MCF 10A (cell line): ENCODE results near the gene PHGDH. TPM values are rescaled to one million over a fixed set of nuclear protein-coding genes. Genes with fewer than 3 reads are reported as not detected.

Experiments used
- BruUV-seq: library from RNA; stranded (reverse); fragments of 400-500 nt; replicated peaks from 2 replicates; lab custom pipeline; 2021; lab: Mats Ljungman, UMichigan
- CTCF ChIA-PET: fragments of 300-600 bp; sonication (Branson Sonifier 250); formaldehyde crosslinking; extraction: SDS; loops from one replicate; lab custom pipeline; 2021; ENCODE audit warnings: antibody characterized with exemption, inconsistent platforms; lab: Yijun Ruan, JAX
- POLR2A ChIA-PET: fragments of 300-600, 350-650 bp; sonication (Branson Sonifier 250); formaldehyde crosslinking; extraction: SDS; loops from one replicate; lab custom pipeline; 2020; ENCODE audit warnings: antibody characterized with exemption, inconsistent platforms; lab: Yijun Ruan, JAX
- DNase-seq: peaks from one replicate; pipeline ENCODE4 v3.0.0-alpha.2; 2018; ENCODE audit not compliant: unreplicated experiment
- H3K27ac Mint-ChIP-seq: one replicate; pipeline ENCODE4 v1.8.0; 2022; ENCODE audit warnings: mild to moderate bottlenecking, low read depth, mixed read lengths; ENCODE audit not compliant: unreplicated experiment
- H3K27me3 Mint-ChIP-seq: one replicate; pipeline ENCODE4 v1.8.0; 2022; ENCODE audit warnings: mixed read lengths; ENCODE audit not compliant: insufficient read depth, unreplicated experiment
- H3K36me3 Mint-ChIP-seq: one replicate; pipeline ENCODE4 v1.8.0; 2022; ENCODE audit warnings: mild to moderate bottlenecking, moderate library complexity, mixed read lengths; ENCODE audit not compliant: insufficient read depth, unreplicated experiment
- H3K4me1 Mint-ChIP-seq: one replicate; pipeline ENCODE4 v1.8.0; 2022; ENCODE audit warnings: mixed read lengths; ENCODE audit not compliant: insufficient read depth, unreplicated experiment
- H3K4me3 Mint-ChIP-seq: one replicate; pipeline ENCODE4 v1.8.0; 2022; ENCODE audit warnings: mild to moderate bottlenecking, moderate library complexity, mixed read lengths; ENCODE audit not compliant: unreplicated experiment
- H3K9me3 Mint-ChIP-seq: one replicate; pipeline ENCODE4 v1.8.0; 2022; ENCODE audit warnings: mixed read lengths; ENCODE audit not compliant: unreplicated experiment
- CTCF ChIP-seq: fragments of 200-600 bp; IDR thresholded peaks from one replicate; pipeline ENCODE4 v1.8.0; 2022; ENCODE audit warnings: antibody characterized with exemption, mild to moderate bottlenecking; ENCODE audit not compliant: unreplicated experiment
- intact Hi-C: fragments of 100-400 bp; cut with micrococcal nuclease; formaldehyde crosslinking; loops from 2 replicates; pipeline ENCODE4 v1.14.1; 2022
- total RNA-seq: library from RNA; stranded (reverse); gene quantifications from 2 replicates; pipeline ENCODE4 v1.2.3, GENCODE V29; 2022

The PHGDH gene
- total RNA-seq, 1 experiment from 2014 or later: 198 TPM

GRCh38 chr1:119720866-119721440 is 9.2 kb downstream of the PHGDH start:
- H3K27ac Mint-ChIP-seq: no peak overlapping the region
- no peaks in the 10 kb centered on the region for H3K4me1 Mint-ChIP-seq

GRCh38 chr1:119721896-119722295 is 10.2 kb downstream of the PHGDH start:
- no peak overlapping the region for H3K27ac Mint-ChIP-seq

More at GRCh38 chr1:119720866-119721440, 9.2 kb downstream of the PHGDH start:
- H3K9me3 Mint-ChIP-seq: no peaks in the 10 kb centered on the region
- no peaks in the 10 kb centered on the region for H3K27me3 Mint-ChIP-seq
- intact Hi-C loops: no loop called here
- H3K4me3 Mint-ChIP-seq: no peak overlapping the region
- DNase-seq: no peak
- ChIA-PET POLR2A (interaction anchor here (0.6 kb wide), 1 partner anchor 19 kb away, joined by 3 read pairs; no protein-coding TSS in a partner anchor), CTCF (interaction anchor here (0.6 kb wide), 1 partner anchor 114 kb away, joined by 3 read pairs; no protein-coding TSS in a partner anchor)
- H3K36me3 Mint-ChIP-seq: peaks cover 31% of the 10 kb centered on the region
- no TSS peak for BruUV-seq
- no peak for TF ChIP-seq CTCF

GRCh38 chr1:119724611-119725218 is 13.0 kb downstream of the PHGDH start:
- no TSS peak for BruUV-seq
- POLR2A ChIA-PET: interaction anchor here (1.9 kb wide), 1 partner anchor 12 kb away, joined by 7 read pairs; no protein-coding TSS in a partner anchor
- Mint-ChIP-seq H3K27ac (peak overlapping the region; percentile 36), H3K27me3 (no peaks in the 10 kb centered on the region), H3K4me1 (no peaks in the 10 kb centered on the region), H3K36me3 (peaks cover 32% of the 10 kb centered on the region), H3K4me3 (no peak overlapping the region), H3K9me3 (no peaks in the 10 kb centered on the region)
- DNase-seq: no peak
- CTCF ChIA-PET: interaction anchor here (0.6 to 1.5 kb wide), 5 partner anchors 17 to 146 kb away, joined by 3 to 7 read pairs (median 3); no protein-coding TSS in a partner anchor
- TF ChIP-seq CTCF: no peak
- intact Hi-C loops: no loop called here

More at GRCh38 chr1:119721896-119722295, 10.2 kb downstream of the PHGDH start:
- intact Hi-C loops: no loop called here
- Mint-ChIP-seq H3K4me1 (no peaks in the 10 kb centered on the region), H3K36me3 (peaks cover 31% of the 10 kb centered on the region), H3K27me3 (no peaks in the 10 kb centered on the region), H3K4me3 (no peak overlapping the region), H3K9me3 (no peaks in the 10 kb centered on the region)
- no peak for DNase-seq
- no TSS peak for BruUV-seq
- ChIA-PET POLR2A (no interaction called here), CTCF (interaction anchor here (0.7 kb wide), 1 partner anchor 42 kb away, joined by 3 read pairs; no protein-coding TSS in a partner anchor)
- TF ChIP-seq CTCF: no peak

GRCh38 chr1:119725626-119726025 is 13.9 kb downstream of the PHGDH start:
- no peaks in the 10 kb centered on the region for H3K27me3 Mint-ChIP-seq
- CTCF ChIA-PET: no interaction called here
- POLR2A ChIA-PET: interaction anchor here (1.9 kb wide), 1 partner anchor 13 kb away, joined by 7 read pairs; no protein-coding TSS in a partner anchor
- H3K27ac Mint-ChIP-seq: peak overlapping the region; percentile 36
- no peak for DNase-seq
- H3K4me3 Mint-ChIP-seq: no peak overlapping the region
- H3K9me3 Mint-ChIP-seq: no peaks in the 10 kb centered on the region
- H3K4me1 Mint-ChIP-seq: no peaks in the 10 kb centered on the region
- BruUV-seq: no TSS peak
- no peak for TF ChIP-seq CTCF
- intact Hi-C loops: no loop called here
- H3K36me3 Mint-ChIP-seq: peaks cover 34% of the 10 kb centered on the region
